ENCODE data around the gene CCDC192. TPM values are rescaled to one million over a fixed set of nuclear protein-coding genes. Genes with fewer than 3 reads are reported as not detected.

Gene CCDC192
- total and polyA plus RNA-seq, 10 of the 15 experiments (the other 5 are each of a cell fraction or from before 2014, with no cell fraction given) = 0.20 to 0.79 (median 0.32) TPM; not detected in 4

DNA sequence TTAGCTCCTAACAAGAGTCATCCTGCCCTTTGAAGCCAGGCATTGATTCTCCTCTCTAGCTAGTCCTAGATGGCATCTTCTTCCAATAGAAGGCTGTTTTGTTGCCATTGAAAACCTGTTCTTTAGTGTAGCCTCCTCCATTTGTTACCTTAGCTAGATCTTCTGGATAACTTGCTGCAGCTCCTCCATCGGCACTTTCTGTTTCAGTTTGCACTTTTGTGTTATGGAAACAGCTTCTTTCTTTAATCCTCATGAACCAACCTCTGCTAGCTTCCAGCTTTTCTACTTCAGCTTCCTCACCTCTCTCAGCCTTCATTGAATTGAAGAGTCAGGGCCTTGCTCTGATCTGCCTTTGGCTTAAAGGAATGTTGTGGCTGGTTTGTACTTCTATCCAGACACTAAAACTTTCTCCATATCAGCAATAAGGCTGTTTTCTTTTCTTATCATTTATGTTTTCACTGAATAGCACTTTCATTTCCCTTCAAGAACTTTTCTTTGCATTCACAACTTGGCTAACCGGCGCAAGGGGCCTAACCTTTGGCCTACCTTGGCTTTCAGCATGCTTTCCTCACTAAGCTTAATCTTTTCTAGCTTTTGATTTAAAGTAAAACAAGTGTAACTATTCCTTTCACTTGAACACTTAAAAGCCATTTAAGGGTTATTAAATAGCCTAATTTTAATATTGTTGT is 213.8 kb downstream of the CCDC192 start:
- POLR2A ChIA-PET = no interaction called here
- Histone ChIP-seq H3K79me2 (ENCODE audit: control insufficient read depth, insufficient read depth, low read length) (no peaks in the 10 kb centered on the region), H3K9me3 (replicated peaks; ENCODE audit: control insufficient read depth, insufficient read depth, low read length) (no peaks in the 10 kb centered on the region), H3K4me1 (ENCODE audit: control insufficient read depth, insufficient read depth, low read length) (peaks cover 7% of the 10 kb centered on the region), H3K27ac (ENCODE audit: control insufficient read depth, insufficient read depth) (0 out of 2 replicates have a peak overlapping the region, but pooled peaks have one; percentile 18), H2AFZ (ENCODE audit: control insufficient read depth, low read depth, low read length) (peak overlapping the region; percentile 81), H3K27me3 (replicated peaks in 1 of 2; ENCODE audit: control insufficient read depth in 2 of 2, insufficient read depth in 2 of 2, low read length in 1 of 2) (no peaks in the 10 kb centered on the region), H3K36me3 (ENCODE audit: control insufficient read depth in 2 of 2, insufficient read depth in 2 of 2, low read length in 1 of 2) (no peaks in the 10 kb centered on the region), H3K9ac (ENCODE audit: control insufficient read depth, insufficient read depth, low read length) (no peak overlapping the region), H3K4me3 (no peak overlapping the region), H3K4me2 (ENCODE audit: control insufficient read depth, insufficient read depth) (peak overlapping the region; percentile 59), H4K20me1 (ENCODE audit: control insufficient read depth, insufficient read depth) (no peaks in the 10 kb centered on the region)
- peak; percentile 68 for FAIRE-seq
- ATAC-seq = no peak
- CTCF ChIA-PET = interaction anchor here (0.6 to 4.5 kb wide), 7 partner anchors 8 to 496 kb away, joined by 3 to 30 read pairs (median 3); no protein-coding TSS in a partner anchor
- no peak for DNase-seq (ENCODE audit: low read depth, low spot score)
- TF ChIP-seq TCF7 (IDR thresholded peaks at IDR 0.05; ENCODE audit: borderline replicate concordance) (0 out of 2 replicates have a peak, but pooled peaks have one; percentile 14), KDM1A (IDR thresholded peaks at IDR 0.05; ENCODE audit: borderline replicate concordance) (no peak)
- intact Hi-C loops (cut with micrococcal nuclease; ENCODE audit: unreplicated experiment) (no loop called here), in situ Hi-C loops (cut with MboI) (no loop called here)
- SMC1A ChIA-PET (ENCODE audit: uncharacterized antibody, unreplicated experiment) = interaction anchor here (1.1 to 2.1 kb wide), 7 partner anchors 9 to 169 kb away, joined by 3 to 9 read pairs (median 4); no protein-coding TSS in a partner anchor
- WGBS (ENCODE audit: insufficient coverage, insufficient replicate concordance, low lambda C conversion rate, missing lambda C conversion rate) = 66% methylated on average over 3 of the region's 3 CpGs
- no TSS peak for BruUV-seq (replicated peaks)
- RAD21 ChIA-PET (ENCODE audit: unreplicated experiment) = interaction anchor here (1.0 kb wide), 1 partner anchor 9 kb away, joined by 3 read pairs; no protein-coding TSS in a partner anchor

DNA sequence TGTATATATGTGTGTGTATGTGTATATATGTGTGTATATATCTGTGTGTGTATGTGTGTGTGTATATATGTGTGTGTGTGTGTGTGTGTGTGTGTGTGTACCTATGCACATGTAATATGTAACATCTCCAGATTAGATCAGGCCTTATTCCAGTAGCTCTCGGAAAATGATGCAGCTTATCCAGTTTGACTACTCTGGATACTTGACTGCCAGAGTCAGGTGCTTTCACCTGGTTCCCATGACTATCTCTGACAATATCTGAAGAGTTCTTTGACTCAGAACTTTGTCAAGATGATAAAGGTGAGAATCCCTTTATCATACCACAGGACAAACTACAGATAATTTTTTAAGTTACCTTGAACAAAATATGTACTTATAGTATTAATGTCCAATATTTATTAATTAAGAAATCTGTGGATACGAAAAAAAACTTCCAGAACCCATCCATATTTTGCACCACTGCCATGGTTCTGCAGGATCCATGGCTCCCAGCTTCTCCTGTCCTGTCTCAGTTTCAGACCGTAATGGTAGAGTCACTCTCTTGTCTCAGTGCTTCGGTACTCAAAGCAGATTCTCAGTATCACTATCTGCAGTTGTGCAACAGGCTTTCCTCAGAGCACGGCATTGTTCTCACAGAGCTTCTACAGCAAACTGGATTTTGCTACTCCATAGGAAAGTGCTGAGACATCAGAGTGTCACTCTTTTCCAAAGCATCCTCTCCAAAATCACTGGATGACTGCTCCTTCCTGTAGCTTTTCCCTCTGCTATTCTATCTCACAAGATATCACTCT is 216.0 kb downstream of the CCDC192 start:
- no peak overlapping the region for H3K27ac ChIP-seq (ENCODE audit: control insufficient read depth, insufficient read depth)
- FAIRE-seq = no peak
- POLR2A ChIA-PET = interaction anchor here (0.7 kb wide), 1 partner anchor 43 kb away, joined by 6 read pairs; no protein-coding TSS in a partner anchor
- no peaks in the 10 kb centered on the region for H3K9me3 ChIP-seq (replicated peaks; ENCODE audit: control insufficient read depth, insufficient read depth, low read length)
- SMC1A ChIA-PET (ENCODE audit: uncharacterized antibody, unreplicated experiment) = no interaction called here
- no peak overlapping the region for H2AFZ ChIP-seq (ENCODE audit: control insufficient read depth, low read depth, low read length)
- intact Hi-C loops (cut with micrococcal nuclease; ENCODE audit: unreplicated experiment) = no loop called here
- in situ Hi-C loops (cut with MboI) = no loop called here
- DNase-seq (ENCODE audit: low read depth, low spot score) = no peak
- H4K20me1 ChIP-seq (ENCODE audit: control insufficient read depth, insufficient read depth) = no peaks in the 10 kb centered on the region
- RAD21 ChIA-PET (ENCODE audit: unreplicated experiment) = no interaction called here
- CTCF ChIA-PET = interaction anchor here (4.5 kb wide), 1 partner anchor 11 kb away, joined by 30 read pairs; no protein-coding TSS in a partner anchor
- BruUV-seq (replicated peaks) = no TSS peak
- WGBS (ENCODE audit: insufficient coverage, insufficient replicate concordance, low lambda C conversion rate, missing lambda C conversion rate) = 84% methylated on average over 5 of the region's 5 CpGs
- H3K4me2 ChIP-seq (ENCODE audit: control insufficient read depth, insufficient read depth) = no peak overlapping the region
- no peak for ATAC-seq
- no peaks in the 10 kb centered on the region for H3K27me3 ChIP-seq (replicated peaks in 1 of 2; ENCODE audit: control insufficient read depth in 2 of 2, insufficient read depth in 2 of 2, low read length in 1 of 2)
- no peaks in the 10 kb centered on the region for H3K79me2 ChIP-seq (ENCODE audit: control insufficient read depth, insufficient read depth, low read length)
- peaks cover 7% of the 10 kb centered on the region for H3K4me1 ChIP-seq (ENCODE audit: control insufficient read depth, insufficient read depth, low read length)
- no peak overlapping the region for H3K4me3 ChIP-seq
- H3K9ac ChIP-seq (ENCODE audit: control insufficient read depth, insufficient read depth, low read length) = no peak overlapping the region
- H3K36me3 ChIP-seq (ENCODE audit: control insufficient read depth in 2 of 2, insufficient read depth in 2 of 2, low read length in 1 of 2) = no peaks in the 10 kb centered on the region
- TF ChIP-seq PAX8 (IDR thresholded peaks at IDR 0.05) (no peak), SREBF2 (IDR thresholded peaks at IDR 0.05; ENCODE audit: low read length) (no peak), FOXK2 (IDR thresholded peaks at IDR 0.05) (no peak)
- TF ChIP-seq, protein P1, sequence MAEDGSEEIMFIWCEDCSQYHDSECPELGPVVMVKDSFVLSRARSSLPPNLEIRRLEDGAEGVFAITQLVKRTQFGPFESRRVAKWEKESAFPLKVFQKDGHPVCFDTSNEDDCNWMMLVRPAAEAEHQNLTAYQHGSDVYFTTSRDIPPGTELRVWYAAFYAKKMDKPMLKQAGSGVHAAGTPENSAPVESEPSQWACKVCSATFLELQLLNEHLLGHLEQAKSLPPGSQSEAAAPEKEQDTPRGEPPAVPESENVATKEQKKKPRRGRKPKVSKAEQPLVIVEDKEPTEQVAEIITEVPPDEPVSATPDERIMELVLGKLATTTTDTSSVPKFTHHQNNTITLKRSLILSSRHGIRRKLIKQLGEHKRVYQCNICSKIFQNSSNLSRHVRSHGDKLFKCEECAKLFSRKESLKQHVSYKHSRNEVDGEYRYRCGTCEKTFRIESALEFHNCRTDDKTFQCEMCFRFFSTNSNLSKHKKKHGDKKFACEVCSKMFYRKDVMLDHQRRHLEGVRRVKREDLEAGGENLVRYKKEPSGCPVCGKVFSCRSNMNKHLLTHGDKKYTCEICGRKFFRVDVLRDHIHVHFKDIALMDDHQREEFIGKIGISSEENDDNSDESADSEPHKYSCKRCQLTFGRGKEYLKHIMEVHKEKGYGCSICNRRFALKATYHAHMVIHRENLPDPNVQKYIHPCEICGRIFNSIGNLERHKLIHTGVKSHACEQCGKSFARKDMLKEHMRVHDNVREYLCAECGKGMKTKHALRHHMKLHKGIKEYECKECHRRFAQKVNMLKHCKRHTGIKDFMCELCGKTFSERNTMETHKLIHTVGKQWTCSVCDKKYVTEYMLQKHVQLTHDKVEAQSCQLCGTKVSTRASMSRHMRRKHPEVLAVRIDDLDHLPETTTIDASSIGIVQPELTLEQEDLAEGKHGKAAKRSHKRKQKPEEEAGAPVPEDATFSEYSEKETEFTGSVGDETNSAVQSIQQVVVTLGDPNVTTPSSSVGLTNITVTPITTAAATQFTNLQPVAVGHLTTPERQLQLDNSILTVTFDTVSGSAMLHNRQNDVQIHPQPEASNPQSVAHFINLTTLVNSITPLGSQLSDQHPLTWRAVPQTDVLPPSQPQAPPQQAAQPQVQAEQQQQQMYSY (CRISPR knock-in tag; IDR thresholded peaks at IDR 0.05) = no peak
- TF ChIP-seq, protein P2, sequence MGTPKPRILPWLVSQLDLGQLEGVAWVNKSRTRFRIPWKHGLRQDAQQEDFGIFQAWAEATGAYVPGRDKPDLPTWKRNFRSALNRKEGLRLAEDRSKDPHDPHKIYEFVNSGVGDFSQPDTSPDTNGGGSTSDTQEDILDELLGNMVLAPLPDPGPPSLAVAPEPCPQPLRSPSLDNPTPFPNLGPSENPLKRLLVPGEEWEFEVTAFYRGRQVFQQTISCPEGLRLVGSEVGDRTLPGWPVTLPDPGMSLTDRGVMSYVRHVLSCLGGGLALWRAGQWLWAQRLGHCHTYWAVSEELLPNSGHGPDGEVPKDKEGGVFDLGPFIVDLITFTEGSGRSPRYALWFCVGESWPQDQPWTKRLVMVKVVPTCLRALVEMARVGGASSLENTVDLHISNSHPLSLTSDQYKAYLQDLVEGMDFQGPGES (IDR thresholded peaks at IDR 0.05) = no peak

All from GM12878 (cell line).